OCI-LY7 (cell line): ENCODE measurements around the gene ITGAV. TPM values are rescaled to one million over a fixed set of nuclear protein-coding genes. Genes with fewer than 3 reads are reported as not detected.
A peak's percentile ranks its signal among the peaks of the same experiment; 100 is the strongest.

Experiments
- BruUV-seq: library from RNA; stranded (reverse); fragments of 400-500 nt; replicated peaks from 2 replicates; lab custom pipeline; 2021; lab: Mats Ljungman, UMichigan
- CTCF ChIA-PET: fragments of 300-600 bp; sonication (Branson Sonifier 250); formaldehyde crosslinking; loops from one replicate; lab custom pipeline; 2022; ENCODE audit warnings: antibody characterized with exemption; ENCODE audit not compliant: unreplicated experiment; lab: Charles Lee
- POLR2A ChIA-PET: fragments of 300-600 bp; sonication (Branson Sonifier 250); formaldehyde crosslinking; loops from one replicate; lab custom pipeline; 2022; ENCODE audit warnings: antibody characterized with exemption; lab: Charles Lee
- DNase-seq: peaks from one replicate; pipeline ENCODE4 v3.0.0-alpha.2; 2015; ENCODE audit warnings: low spot score
- H2AFZ ChIP-seq: fragments of 200-600 bp; sonication (generic), shearing (Covaris generic); 2 replicates; pipeline ENCODE4 v1.6.1; 2014; ENCODE audit warnings: mild to moderate bottlenecking, antibody characterized with exemption, low read length, moderate library complexity
- H3K27ac ChIP-seq: fragments of 200-600 bp; sonication (generic); 2 replicates; pipeline ENCODE4 v1.5.1; 2014; ENCODE audit warnings: mixed run types, low read depth, mild to moderate bottlenecking, moderate library complexity, low read length, inconsistent platforms; ENCODE audit not compliant: poor library complexity, severe bottlenecking
- H3K36me3 ChIP-seq: fragments of 200-600 bp; sonication (generic); 2 replicates; pipeline ENCODE4 v1.6.1; 2014; ENCODE audit warnings: mild to moderate bottlenecking, antibody characterized with exemption, low read length, moderate library complexity, mixed read lengths; ENCODE audit not compliant: insufficient read depth
- H3K4me1 ChIP-seq: fragments of 200-600 bp; sonication (generic); 2 replicates; pipeline ENCODE4 v1.5.1; 2014; ENCODE audit warnings: mild to moderate bottlenecking, low read length; ENCODE audit not compliant: insufficient read depth, poor library complexity, severe bottlenecking
- H3K4me2 ChIP-seq: fragments of 200-600 bp; sonication (generic); 2 replicates; pipeline ENCODE4 v1.6.1; 2014; ENCODE audit warnings: mild to moderate bottlenecking, low read length
- H3K4me3 ChIP-seq: fragments of 200-600 bp; sonication (generic); 2 replicates; pipeline ENCODE4 v1.5.1; 2014; ENCODE audit warnings: mild to moderate bottlenecking, low read depth, low read length; ENCODE audit not compliant: poor library complexity, severe bottlenecking
- H3K79me2 ChIP-seq: fragments of 200-600 bp; sonication (generic); 2 replicates; pipeline ENCODE4 v1.6.1; 2016; ENCODE audit warnings: low read depth, mild to moderate bottlenecking, low read length, moderate library complexity, mixed read lengths; ENCODE audit not compliant: insufficient read depth
- H3K9me2 ChIP-seq: fragments of 200-600 bp; sonication (generic); 2 replicates; pipeline ENCODE4 v1.6.1; 2016; ENCODE audit warnings: mild to moderate bottlenecking, low read length, mixed read lengths; ENCODE audit not compliant: insufficient read depth
- H3K9me3 ChIP-seq: fragments of 200-600 bp; sonication (generic); 2 replicates; pipeline ENCODE4 v1.6.1; 2014; ENCODE audit warnings: mild to moderate bottlenecking, mixed run types, low read length, mixed read lengths
- H4K20me1 ChIP-seq: fragments of 200-600 bp; sonication (generic); 2 replicates; pipeline ENCODE4 v1.6.1; 2014; ENCODE audit warnings: mild to moderate bottlenecking, antibody characterized with exemption, low read length, moderate library complexity, mixed read lengths; ENCODE audit not compliant: insufficient read depth
- EZH2phosphoT487 ChIP-seq: fragments of 200-600 bp; sonication (generic); IDR thresholded peaks from 2 replicates; pipeline ENCODE4 v1.6.1; 2018; ENCODE audit warnings: low read depth, borderline replicate concordance, mild to moderate bottlenecking, mixed run types, antibody characterized with exemption, low read length, moderate library complexity, mixed read lengths
- intact Hi-C: fragments of 100-400 bp; cut with micrococcal nuclease; formaldehyde crosslinking; loops from one replicate; pipeline ENCODE4 v1.10.0; 2022; ENCODE audit not compliant: unreplicated experiment
- total RNA-seq, 2 experiments: library from RNA; depleted of rRNA in 1 of 2; stranded (reverse); fragments of >200 nt in 1 of 2; shearing (Covaris generic) in 1 of 2; gene quantifications; 2 replicates each; pipeline ENCODE4 v1.2.3, GENCODE V29; 2014 to 2022
- TF ChIP-seq, protein P1 (sequence below): fragments of 200-600 bp; sonication (generic); conservative IDR thresholded peaks from 2 replicates; pipeline ENCODE4 v1.5.1; 2014; ENCODE audit warnings: mild to moderate bottlenecking, antibody characterized with exemption, low read length, moderate library complexity, mixed read lengths

ITGAV gene
- total RNA-seq, 2 experiments from 2014 or later = 1.1 to 3.2 TPM

DNA sequence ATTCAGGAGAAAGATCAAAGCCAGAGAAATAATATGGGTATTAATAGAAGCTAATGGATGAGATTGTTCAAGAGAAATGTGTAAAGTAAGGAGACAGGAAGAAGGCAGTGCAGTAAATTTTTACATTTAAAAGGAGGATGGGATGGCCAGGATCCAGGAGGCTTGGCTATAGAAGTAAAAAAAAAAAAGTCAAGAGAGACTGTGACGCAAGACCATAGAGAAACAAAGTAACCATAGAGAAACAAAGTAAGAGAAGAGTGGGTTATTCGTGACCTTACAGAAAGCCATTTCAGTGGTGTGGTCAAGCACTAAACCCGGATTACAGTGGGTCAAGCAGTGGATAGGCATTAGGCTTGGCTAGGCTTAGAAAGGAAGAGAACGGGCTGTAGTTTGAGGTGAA, 93.5 kb downstream of the ITGAV start:
- Histone ChIP-seq H3K9me3 (peaks cover 11% of the 10 kb centered on the region; the same call in 1 of the 2 replicates), H2AFZ (no peak overlapping the region), H4K20me1 (no peaks in the 10 kb centered on the region), H3K4me3 (no peak overlapping the region), H3K79me2 (no peaks in the 10 kb centered on the region), H3K9me2 (no peaks in the 10 kb centered on the region), H3K27ac (no peak overlapping the region), H3K4me1 (peaks cover 3% of the 10 kb centered on the region), H3K4me2 (no peak overlapping the region), H3K36me3 (no peaks in the 10 kb centered on the region)
- ChIA-PET POLR2A (no interaction called here), CTCF (no interaction called here)
- intact Hi-C loops = no loop called here
- no peak for TF ChIP-seq EZH2phosphoT487
- TF ChIP-seq, protein P1, sequence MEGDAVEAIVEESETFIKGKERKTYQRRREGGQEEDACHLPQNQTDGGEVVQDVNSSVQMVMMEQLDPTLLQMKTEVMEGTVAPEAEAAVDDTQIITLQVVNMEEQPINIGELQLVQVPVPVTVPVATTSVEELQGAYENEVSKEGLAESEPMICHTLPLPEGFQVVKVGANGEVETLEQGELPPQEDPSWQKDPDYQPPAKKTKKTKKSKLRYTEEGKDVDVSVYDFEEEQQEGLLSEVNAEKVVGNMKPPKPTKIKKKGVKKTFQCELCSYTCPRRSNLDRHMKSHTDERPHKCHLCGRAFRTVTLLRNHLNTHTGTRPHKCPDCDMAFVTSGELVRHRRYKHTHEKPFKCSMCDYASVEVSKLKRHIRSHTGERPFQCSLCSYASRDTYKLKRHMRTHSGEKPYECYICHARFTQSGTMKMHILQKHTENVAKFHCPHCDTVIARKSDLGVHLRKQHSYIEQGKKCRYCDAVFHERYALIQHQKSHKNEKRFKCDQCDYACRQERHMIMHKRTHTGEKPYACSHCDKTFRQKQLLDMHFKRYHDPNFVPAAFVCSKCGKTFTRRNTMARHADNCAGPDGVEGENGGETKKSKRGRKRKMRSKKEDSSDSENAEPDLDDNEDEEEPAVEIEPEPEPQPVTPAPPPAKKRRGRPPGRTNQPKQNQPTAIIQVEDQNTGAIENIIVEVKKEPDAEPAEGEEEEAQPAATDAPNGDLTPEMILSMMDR = no peak
- DNase-seq = no peak
- BruUV-seq = no TSS peak

DNA sequence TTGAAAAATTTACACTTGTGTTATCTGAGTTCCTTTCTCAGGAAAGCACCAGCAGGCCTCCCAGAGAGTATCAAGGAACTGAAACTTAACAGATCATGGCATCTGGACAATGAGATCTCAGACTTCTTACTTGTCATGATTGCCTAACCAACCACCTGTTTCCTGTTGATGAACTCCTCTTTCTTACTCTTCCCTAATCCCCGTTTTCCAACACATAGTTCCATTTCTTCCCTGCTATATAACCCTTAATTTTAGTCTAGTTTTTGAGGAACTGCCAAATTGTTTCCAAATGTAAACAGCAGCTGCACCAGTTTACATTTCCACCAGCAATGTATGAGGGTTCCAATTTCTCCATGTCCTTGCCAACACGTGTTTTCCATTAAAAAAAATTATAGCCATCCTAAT, 98.0 kb downstream of the ITGAV start:
- no peaks in the 10 kb centered on the region for H3K9me2 ChIP-seq
- intact Hi-C loops = no loop called here
- peaks cover 3% of the 10 kb centered on the region for H3K4me1 ChIP-seq
- H3K79me2 ChIP-seq = no peaks in the 10 kb centered on the region
- H4K20me1 ChIP-seq = no peaks in the 10 kb centered on the region
- no peak overlapping the region for H3K4me2 ChIP-seq
- no peaks in the 10 kb centered on the region for H3K36me3 ChIP-seq
- H2AFZ ChIP-seq = no peak overlapping the region
- CTCF ChIA-PET = no interaction called here
- H3K27ac ChIP-seq = no peak overlapping the region
- TF ChIP-seq EZH2phosphoT487 = no peak
- TF ChIP-seq, protein P1 = no peak
- POLR2A ChIA-PET = no interaction called here
- BruUV-seq = no TSS peak
- peak; percentile 30 for DNase-seq
- no peak overlapping the region for H3K4me3 ChIP-seq
- peaks cover 14% of the 10 kb centered on the region; the same call in 1 of the 2 replicates for H3K9me3 ChIP-seq

DNA sequence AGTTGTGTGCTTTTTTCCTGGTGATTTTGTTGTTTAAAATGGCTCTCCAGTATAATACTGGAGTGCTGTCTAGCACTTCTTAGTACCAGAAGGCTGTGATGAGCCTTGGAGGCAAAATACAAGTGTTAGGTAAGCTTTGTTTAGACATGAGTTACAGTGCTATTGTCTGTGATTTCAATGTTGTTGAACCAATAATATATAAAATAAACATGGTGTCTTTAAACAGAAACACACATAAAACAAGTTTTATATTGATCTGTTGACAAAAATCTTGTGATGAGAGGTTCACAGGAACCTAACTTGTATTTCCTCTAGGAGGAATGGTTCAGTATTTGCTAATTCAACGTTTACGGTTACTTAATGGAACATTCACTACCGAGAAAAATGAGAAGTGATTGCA, 99.0 kb downstream of the ITGAV start:
- DNase-seq = no peak
- Histone ChIP-seq H3K9me3 (peaks cover 14% of the 10 kb centered on the region; the same call in 1 of the 2 replicates), H2AFZ (no peak overlapping the region), H3K27ac (no peak overlapping the region), H3K36me3 (no peaks in the 10 kb centered on the region), H4K20me1 (no peaks in the 10 kb centered on the region), H3K4me1 (peaks cover 3% of the 10 kb centered on the region), H3K4me2 (no peak overlapping the region), H3K9me2 (no peaks in the 10 kb centered on the region), H3K4me3 (no peak overlapping the region), H3K79me2 (no peaks in the 10 kb centered on the region)
- no TSS peak for BruUV-seq
- TF ChIP-seq EZH2phosphoT487 = no peak
- TF ChIP-seq, protein P1 = no peak
- POLR2A ChIA-PET = no interaction called here
- CTCF ChIA-PET = no interaction called here
- intact Hi-C loops = no loop called here
